Breast epithelium (tissue), 3 donors: Measurements from ENCODE around the gene PAXX.

Source experiments
- CTCF ChIP-seq, 3 donors: fragments of 450-650 bp; IDR thresholded peaks; one replicate each; pipeline ENCODE4 v1.5.1; 2016 to 2017; ENCODE audit warnings: antibody characterized with exemption in 3 of 3, mild to moderate bottlenecking in 3 of 3, moderate library complexity in 3 of 3
- POLR2A ChIP-seq: fragments of 450-650 bp; IDR thresholded peaks from one replicate; pipeline ENCODE4 v1.6.1; 2016; ENCODE audit warnings: antibody characterized with exemption, mild to moderate bottlenecking, moderate library complexity

GRCh38 chr9:136980669-136981478 lies 11.3 kb upstream of the PAXX start:
- no peak for TF ChIP-seq CTCF (IDR thresholded peaks at IDR 0.05)
- TF ChIP-seq POLR2A, result no peak
